Activated CD4-positive, alpha-beta T cell treated with anti-CD3 and anti-CD28 coated beads for 36 hours (primary cell): ENCODE measurements around the gene COPE. TPM values are rescaled to one million over a fixed set of nuclear protein-coding genes. Genes with fewer than 3 reads are reported as not detected.

Experiments
- ATAC-seq: fragments of 200-7000 bp; cut with Tn5 transposase; one replicate; pipeline ENCODE4 v1.10.0; 2021; ENCODE audit warnings: mild to moderate bottlenecking, moderate library complexity
- CTCF ChIA-PET: fragments of 350-600 bp; sonication (Branson Sonifier 250); formaldehyde crosslinking; loops from one replicate; lab custom pipeline; 2021; ENCODE audit warnings: antibody characterized with exemption; lab: Charles Lee
- POLR2A ChIA-PET: fragments of 350-600 bp; sonication (Branson Sonifier 250); formaldehyde crosslinking; loops from one replicate; lab custom pipeline; 2021; ENCODE audit warnings: antibody characterized with exemption, inconsistent platforms; lab: Charles Lee
- DNase-seq: peaks from one replicate; pipeline ENCODE4 v3.0.0-alpha.2; 2020
- H3K27ac Mint-ChIP-seq: one replicate; pipeline ENCODE4 v1.8.0; 2021; ENCODE audit warnings: mixed read lengths
- H3K27me3 Mint-ChIP-seq: one replicate; pipeline ENCODE4 v1.8.0; 2021; ENCODE audit warnings: mixed read lengths
- H3K36me3 Mint-ChIP-seq: one replicate; pipeline ENCODE4 v1.8.0; 2021; ENCODE audit warnings: low read depth, mixed read lengths
- H3K4me1 Mint-ChIP-seq: one replicate; pipeline ENCODE4 v1.8.0; 2021; ENCODE audit warnings: mixed read lengths
- H3K4me3 Mint-ChIP-seq: one replicate; pipeline ENCODE4 v1.8.0; 2021; ENCODE audit warnings: mild to moderate bottlenecking, moderate library complexity, mixed read lengths
- H3K9me3 Mint-ChIP-seq: one replicate; pipeline ENCODE4 v1.8.0; 2021; ENCODE audit warnings: low read depth, mixed read lengths
- intact Hi-C, 2 experiments: fragments of 100-400 bp; cut with DNase I in 1 of 2; cut with micrococcal nuclease in 1 of 2; formaldehyde crosslinking; loops; one replicate each; pipeline versions ENCODE4 v1.14.2 to v1.15.1; 2022 to 2024; cut with DNase I, micrococcal nuclease
- total RNA-seq, 2 experiments: library from RNA; stranded (reverse); gene quantifications; one replicate each; pipeline ENCODE4 v1.2.3, GENCODE V29; 2021

The COPE gene
- total RNA-seq, 2 experiments from 2014 or later, result 158 to 182 TPM

DNA sequence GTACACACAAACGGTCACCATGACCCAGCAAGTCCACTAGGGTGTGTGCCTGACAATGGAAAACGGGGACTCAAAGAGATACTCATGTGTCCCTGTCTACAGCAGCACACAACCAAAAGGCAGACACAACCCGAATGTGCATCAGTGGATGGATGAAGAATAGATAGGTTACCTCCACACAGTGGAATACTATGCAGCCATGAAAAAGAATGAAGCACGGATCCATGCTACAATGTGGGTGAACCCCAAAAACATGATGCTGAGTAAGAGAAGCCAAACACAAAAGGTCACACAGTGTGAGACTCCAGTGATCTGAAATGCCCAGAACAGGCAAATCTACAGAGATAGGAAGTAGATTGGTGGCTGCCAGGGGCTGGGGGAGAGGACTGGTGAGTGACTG is 32.2 kb downstream of the COPE start:
- Mint-ChIP-seq H3K27me3 (no peaks in the 10 kb centered on the region), H3K4me3 (no peak overlapping the region), H3K9me3 (no peaks in the 10 kb centered on the region), H3K4me1 (no peaks in the 10 kb centered on the region), H3K36me3 (no peaks in the 10 kb centered on the region), H3K27ac (no peak overlapping the region)
- ATAC-seq (no peak), DNase-seq (no peak)
- intact Hi-C loops, result no loop called here
- CTCF ChIA-PET, result no interaction called here
- POLR2A ChIA-PET, result no interaction called here

GRCh38 chr19:18883526-18884304 is 35.5 kb downstream of the COPE start:
- H3K27me3 Mint-ChIP-seq, result no peaks in the 10 kb centered on the region
- intact Hi-C loops, result no loop called here
- H3K4me1 Mint-ChIP-seq, result no peaks in the 10 kb centered on the region
- CTCF ChIA-PET, result no interaction called here
- POLR2A ChIA-PET, result no interaction called here
- no peak for ATAC-seq
- no peak overlapping the region for H3K4me3 Mint-ChIP-seq
- H3K9me3 Mint-ChIP-seq, result no peaks in the 10 kb centered on the region
- no peaks in the 10 kb centered on the region for H3K36me3 Mint-ChIP-seq
- DNase-seq, result no peak
- no peak overlapping the region for H3K27ac Mint-ChIP-seq

GRCh38 chr19:18881491-18881890 is 37.7 kb downstream of the COPE start:
- H3K27ac Mint-ChIP-seq, result no peak overlapping the region
- no peaks in the 10 kb centered on the region for H3K9me3 Mint-ChIP-seq
- POLR2A ChIA-PET, result interaction anchor here (0.9 kb wide), 1 partner anchor 11 kb away, joined by 5 read pairs; no protein-coding TSS in a partner anchor
- intact Hi-C loops, result no loop called here
- H3K4me3 Mint-ChIP-seq, result no peak overlapping the region
- no peak for DNase-seq
- ATAC-seq, result no peak
- H3K27me3 Mint-ChIP-seq, result no peaks in the 10 kb centered on the region
- CTCF ChIA-PET, result interaction anchor here (0.6 to 0.7 kb wide), 2 partner anchors 177 to 408 kb away, joined by 3 to 5 read pairs; no protein-coding TSS in a partner anchor
- no peaks in the 10 kb centered on the region for H3K36me3 Mint-ChIP-seq
- no peaks in the 10 kb centered on the region for H3K4me1 Mint-ChIP-seq

DNA sequence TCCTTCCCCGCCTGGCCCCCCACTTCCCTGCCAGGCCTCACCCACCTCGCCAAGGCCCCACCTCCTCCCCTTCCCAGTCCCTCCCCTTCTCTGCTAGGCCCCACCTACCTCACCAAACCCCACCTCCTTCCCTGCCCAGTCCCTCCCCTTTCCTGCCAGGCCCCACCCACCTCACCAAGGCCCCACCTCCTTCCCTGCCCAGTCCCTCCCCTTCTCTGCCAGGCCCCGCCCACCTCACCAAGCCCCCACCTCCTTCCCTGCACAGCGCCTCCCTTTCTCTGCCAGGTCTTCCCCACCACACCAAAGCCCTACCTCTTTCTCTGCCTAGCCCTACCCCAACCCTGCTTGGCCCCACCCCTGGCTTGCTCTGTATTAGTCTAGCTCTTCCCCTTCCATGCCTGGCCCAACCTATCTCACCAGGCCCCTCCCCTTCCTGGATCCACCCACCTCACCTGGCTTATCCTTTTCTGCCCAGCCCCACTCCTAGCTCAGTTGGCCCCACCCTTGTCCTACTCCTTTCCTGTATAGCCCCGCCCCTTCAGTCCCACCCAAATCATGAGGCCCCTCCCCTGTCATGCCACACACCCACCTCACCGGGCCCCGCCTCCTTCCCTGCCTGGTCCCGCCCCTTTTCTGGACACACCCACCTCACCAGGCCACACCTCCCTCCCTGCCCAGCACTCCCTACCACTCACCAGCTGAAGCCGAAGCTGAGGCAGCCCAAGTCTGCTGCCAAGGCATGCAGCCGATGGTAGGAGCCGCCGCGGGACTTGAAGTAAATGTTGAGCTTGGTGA is 39.4 kb downstream of the COPE start:
- ATAC-seq (peak; percentile 77), DNase-seq (peak; percentile 63)
- intact Hi-C loops, result loop anchor here in 1 of 2 experiments (1.0 kb wide), 2 partner anchors 53 to 243 kb away; no protein-coding TSS in a partner anchor
- CTCF ChIA-PET, result interaction anchor here (1.0 kb wide), 1 partner anchor 107 kb away, joined by 4 read pairs; no protein-coding TSS in a partner anchor
- Mint-ChIP-seq H3K4me1 (no peaks in the 10 kb centered on the region), H3K9me3 (no peaks in the 10 kb centered on the region), H3K27me3 (no peaks in the 10 kb centered on the region), H3K4me3 (no peak overlapping the region), H3K36me3 (no peaks in the 10 kb centered on the region), H3K27ac (no peak overlapping the region)
- POLR2A ChIA-PET, result no interaction called here

DNA sequence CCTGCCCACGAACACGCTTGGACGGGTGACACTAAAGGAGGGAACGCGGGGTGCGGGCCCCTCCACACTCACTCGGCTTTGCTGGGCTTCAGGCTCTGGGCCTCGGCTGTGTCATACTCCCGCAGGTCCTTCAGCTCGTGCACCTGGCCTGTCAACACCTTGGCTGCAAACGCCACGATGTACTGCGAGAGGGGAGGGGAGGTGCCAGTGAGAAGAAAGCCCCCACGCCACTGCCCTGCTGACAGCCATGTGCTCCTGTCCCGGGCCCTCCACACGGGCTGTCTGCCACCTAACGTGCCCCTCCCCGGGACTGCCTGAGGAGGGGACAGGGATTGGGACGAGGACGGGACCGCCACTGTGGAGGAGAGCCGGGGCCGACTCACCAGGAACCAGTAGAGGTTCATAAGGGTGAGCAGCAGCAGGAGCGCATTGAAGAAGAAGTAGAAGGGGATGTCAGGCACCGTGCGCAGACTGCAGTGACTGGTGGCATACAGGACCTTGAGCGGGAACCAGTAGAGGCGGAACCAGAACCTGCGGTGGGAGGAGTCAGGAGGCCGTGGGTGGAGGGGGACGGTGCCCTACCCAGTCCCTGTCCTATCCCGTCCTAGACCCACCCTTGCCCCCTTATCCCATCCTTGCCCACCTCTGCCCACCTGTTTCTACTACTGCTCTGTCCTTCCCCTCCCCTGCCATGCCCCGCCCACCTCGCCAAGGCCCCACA is 40.2 kb downstream of the COPE start:
- ATAC-seq, result no peak
- POLR2A ChIA-PET, result no interaction called here
- H3K27ac Mint-ChIP-seq, result no peak overlapping the region

GRCh38 chr19:18878058-18878797 is 41.0 kb downstream of the COPE start:
- CTCF ChIA-PET, result interaction anchor here (1.0 to 1.5 kb wide), 2 partner anchors 14 to 139 kb away, joined by 3 read pairs; no protein-coding TSS in a partner anchor
- DNase-seq (no peak), ATAC-seq (no peak)
- no peaks in the 10 kb centered on the region for H3K9me3 Mint-ChIP-seq
- intact Hi-C loops, result no loop called here
- POLR2A ChIA-PET, result no interaction called here
- no peak overlapping the region for H3K4me3 Mint-ChIP-seq
- H3K27ac Mint-ChIP-seq, result no peak overlapping the region
- no peaks in the 10 kb centered on the region for H3K36me3 Mint-ChIP-seq
- H3K4me1 Mint-ChIP-seq, result no peaks in the 10 kb centered on the region
- H3K27me3 Mint-ChIP-seq, result no peaks in the 10 kb centered on the region

More for the DNA sequence above, 40.2 kb downstream of the COPE start:
- no peaks in the 10 kb centered on the region for H3K36me3 Mint-ChIP-seq
- no peaks in the 10 kb centered on the region for H3K9me3 Mint-ChIP-seq
- no peak overlapping the region for H3K4me3 Mint-ChIP-seq
- intact Hi-C loops, result loop anchor here in 1 of 2 experiments (1.0 kb wide), 1 partner anchor 243 kb away; no protein-coding TSS in a partner anchor
- no peaks in the 10 kb centered on the region for H3K27me3 Mint-ChIP-seq
- CTCF ChIA-PET, result no interaction called here
- DNase-seq, result no peak
- no peaks in the 10 kb centered on the region for H3K4me1 Mint-ChIP-seq

DNA sequence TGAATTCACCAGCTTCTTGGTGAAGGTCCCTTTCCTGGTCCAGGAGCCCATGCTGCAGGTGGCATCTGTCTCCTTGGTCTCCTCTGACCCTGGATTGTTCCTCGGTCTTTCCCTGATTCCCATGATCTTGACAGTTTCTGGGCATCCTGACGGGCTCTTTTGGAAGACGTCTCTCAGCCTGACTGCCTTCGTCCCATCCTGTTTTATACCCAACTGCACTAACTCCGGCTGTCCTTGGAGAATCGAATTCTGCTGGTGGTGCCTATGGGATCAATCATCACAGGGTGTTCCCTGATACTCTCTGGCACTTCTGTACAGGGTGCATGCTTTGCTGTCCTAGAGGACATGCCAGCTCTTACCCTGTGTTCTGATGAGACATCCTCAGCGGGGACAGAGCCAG is 42.3 kb downstream of the COPE start:
- Mint-ChIP-seq H3K36me3 (no peaks in the 10 kb centered on the region), H3K27me3 (no peaks in the 10 kb centered on the region), H3K4me3 (no peak overlapping the region), H3K4me1 (no peaks in the 10 kb centered on the region), H3K9me3 (no peaks in the 10 kb centered on the region), H3K27ac (no peak overlapping the region)
- ChIA-PET POLR2A (interaction anchor here (0.7 kb wide), 1 partner anchor 175 kb away, joined by 3 read pairs; no protein-coding TSS in a partner anchor), CTCF (interaction anchor here (0.6 to 1.9 kb wide), 3 partner anchors 11 to 140 kb away, joined by 3 to 7 read pairs (median 3); no protein-coding TSS in a partner anchor)
- DNase-seq (no peak), ATAC-seq (no peak)
- intact Hi-C loops, result no loop called here

- Mint-ChIP-seq H3K4me3 (no peak overlapping the region), H3K4me1 (peaks cover 3% of the 10 kb centered on the region), H3K27me3 (peaks cover 2% of the 10 kb centered on the region), H3K9me3 (no peaks in the 10 kb centered on the region), H3K27ac (no peak overlapping the region), H3K36me3 (no peaks in the 10 kb centered on the region)
- ATAC-seq, result no peak
- DNase-seq, result no peak
- POLR2A ChIA-PET, result no interaction called here
- CTCF ChIA-PET, result interaction anchor here (0.6 to 1.9 kb wide), 5 partner anchors 10 to 638 kb away, joined by 3 to 7 read pairs (median 4); no protein-coding TSS in a partner anchor
- intact Hi-C loops, result no loop called here
These were observed 43.5 kb downstream of the COPE start for GRCh38 chr19:18875726-18876125.

DNA sequence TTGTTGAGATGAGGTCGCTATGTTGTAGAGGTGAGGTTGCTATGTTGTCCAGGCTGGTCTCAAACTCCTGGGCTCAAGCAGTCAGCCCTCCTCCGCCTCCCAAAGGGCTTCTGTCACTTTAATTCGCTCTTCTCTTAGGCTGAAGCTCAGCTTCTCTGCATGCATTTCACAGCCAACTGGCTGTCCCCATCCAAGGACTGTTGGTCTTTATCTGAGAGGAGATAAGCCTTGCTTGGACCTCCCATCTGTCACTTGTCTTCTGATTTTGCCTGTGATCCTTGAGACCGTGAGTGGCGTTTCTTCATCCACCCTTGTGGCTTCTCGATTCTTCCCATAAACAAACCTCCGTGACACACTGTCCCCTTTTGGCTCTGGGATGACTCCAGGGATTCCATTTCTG is 47.6 kb downstream of the COPE start:
- intact Hi-C loops, result no loop called here
- Mint-ChIP-seq H3K9me3 (no peaks in the 10 kb centered on the region), H3K4me1 (peaks cover 5% of the 10 kb centered on the region), H3K36me3 (peaks cover 12% of the 10 kb centered on the region), H3K27ac (no peak overlapping the region), H3K27me3 (peaks cover 3% of the 10 kb centered on the region), H3K4me3 (no peak overlapping the region)
- ChIA-PET CTCF (no interaction called here), POLR2A (interaction anchor here (0.6 kb wide), 1 partner anchor 448 kb away, joined by 6 read pairs; no protein-coding TSS in a partner anchor)
- DNase-seq (no peak), ATAC-seq (no peak)

DNA sequence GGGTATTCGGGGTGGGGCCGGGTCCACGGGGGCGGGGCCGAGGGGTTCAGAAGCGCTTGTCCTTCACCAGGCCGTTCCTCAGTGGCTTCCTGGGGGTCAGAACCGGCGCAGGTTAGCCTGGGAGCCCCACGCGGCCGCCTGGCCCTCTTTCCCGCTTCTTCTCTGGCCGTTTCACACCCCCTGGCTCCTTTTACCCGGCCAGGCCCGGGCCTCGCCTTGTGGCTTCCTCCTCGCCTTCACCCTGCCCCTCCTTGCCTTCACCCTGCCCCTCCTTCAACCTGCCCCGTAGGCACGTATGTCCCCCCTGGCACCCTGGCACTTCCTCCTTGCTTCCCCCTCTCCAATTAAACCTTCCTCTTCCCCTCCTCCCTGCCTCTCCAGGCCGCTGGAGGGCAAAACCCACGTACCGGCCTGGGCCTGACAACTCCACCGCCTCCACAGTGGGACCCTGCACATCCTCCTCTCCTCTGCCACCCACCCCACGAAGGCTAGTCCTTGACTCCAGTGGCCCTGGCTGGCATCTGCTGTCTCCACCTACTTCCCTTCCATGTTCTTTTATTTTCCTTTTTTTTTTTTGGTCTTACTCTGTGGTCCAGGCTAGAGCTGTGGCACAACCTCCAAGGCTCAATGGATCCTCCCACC is 48.5 kb downstream of the COPE start:
- intact Hi-C loops, result no loop called here
- ATAC-seq, result no peak
- Mint-ChIP-seq H3K4me1 (peaks cover 5% of the 10 kb centered on the region), H3K27me3 (peaks cover 3% of the 10 kb centered on the region), H3K9me3 (no peaks in the 10 kb centered on the region), H3K36me3 (peaks cover 18% of the 10 kb centered on the region), H3K4me3 (no peak overlapping the region), H3K27ac (no peak overlapping the region)
- POLR2A ChIA-PET, result interaction anchor here (0.6 kb wide), 1 partner anchor 61 kb away, joined by 7 read pairs; no protein-coding TSS in a partner anchor
- CTCF ChIA-PET, result no interaction called here
- DNase-seq, result no peak
